Erythroblast (primary cell): ENCODE measurements around the gene HIF3A.

Experiments
- GATA1 ChIP-seq: IDR thresholded peaks from 2 replicates; pipeline ENCODE4 v1.6.1; 2011; ENCODE audit warnings: low read depth, mild to moderate bottlenecking, control low read depth, low read length, moderate library complexity
- POLR2A ChIP-seq: IDR thresholded peaks from 2 replicates; pipeline ENCODE4 v1.6.1; 2011; ENCODE audit warnings: mild to moderate bottlenecking, low read length

- no peak for TF ChIP-seq POLR2A
- no peak for TF ChIP-seq GATA1
Observed at GRCh38 chr19:46324277-46324676, 27.4 kb downstream of the HIF3A start.
